GM19240 (cell line): Measurements from ENCODE around the gene RNF43.
A peak's percentile ranks its signal among the peaks of the same experiment; 100 is the strongest.

ENCODE experiments used
- DNase-seq: peaks from one replicate; pipeline ENCODE4 v3.0.0; 2011; ENCODE audit warnings: low spot score; ENCODE audit not compliant: insufficient read length

Gene RNF43

GRCh38 chr17:58417300-58418092 lies at the start of gene RNF43:
Gene RNF43, minus strand, starts transcription at chr17:58417534. Its CDS starts 1,957 bp downstream, at chr17:58415577.
- peak; percentile 81 for DNase-seq

- DNase-seq = no peak
These were observed 38.2 kb upstream of the RNF43 start for GRCh38 chr17:58455491-58455890.

- DNase-seq = no peak
These were observed 35.4 kb upstream of the RNF43 start for GRCh38 chr17:58452738-58453137.

- DNase-seq = peak; percentile 28
These were observed 30.0 kb upstream of the RNF43 start for GRCh38 chr17:58447039-58447975.

- no peak for DNase-seq
These were observed 28.8 kb upstream of the RNF43 start for GRCh38 chr17:58446086-58446485.

GRCh38 chr17:58436805-58437239 lies 19.5 kb upstream of the RNF43 start:
- no peak for DNase-seq

- no peak for DNase-seq
These were observed 18.9 kb upstream of the RNF43 start for GRCh38 chr17:58436245-58436644.

- DNase-seq = no peak
These were observed 15.7 kb upstream of the RNF43 start for GRCh38 chr17:58432806-58433573.

GRCh38 chr17:58427807-58428206 lies 10.5 kb upstream of the RNF43 start:
- DNase-seq = no peak

GRCh38 chr17:58421711-58422110 lies 4.4 kb upstream of the RNF43 start:
- DNase-seq = no peak

GRCh38 chr17:58420827-58421226 lies 3.5 kb upstream of the RNF43 start:
- no peak for DNase-seq

GRCh38 chr17:58416937-58417299 lies 416 bp downstream of the RNF43 start:
- no peak for DNase-seq

GRCh38 chr17:58416396-58416795 lies 938 bp downstream of the RNF43 start:
- DNase-seq = no peak

- no peak for DNase-seq
These were observed 1.8 kb downstream of the RNF43 start for GRCh38 chr17:58415371-58416055.

- DNase-seq = no peak
These were observed 2.7 kb downstream of the RNF43 start for GRCh38 chr17:58414596-58414997.

GRCh38 chr17:58413684-58414083 lies 3.6 kb downstream of the RNF43 start:
- no peak for DNase-seq

- no peak for DNase-seq
These were observed 4.3 kb downstream of the RNF43 start for GRCh38 chr17:58412961-58413586.

- no peak for DNase-seq
These were observed 5.2 kb downstream of the RNF43 start for GRCh38 chr17:58412064-58412703.

- DNase-seq = no peak
These were observed 5.9 kb downstream of the RNF43 start for GRCh38 chr17:58411408-58411894.
